ENCODE data around the gene MAPK4. TPM values are rescaled to one million over a fixed set of nuclear protein-coding genes. Genes with fewer than 3 reads are reported as not detected.

Gene MAPK4
- total and polyA plus RNA-seq, 10 of the 15 experiments (the other 5 are each of a cell fraction or from before 2014, with no cell fraction given), result 0.03 to 0.11 (median 0.06) TPM; not detected in 4

DNA sequence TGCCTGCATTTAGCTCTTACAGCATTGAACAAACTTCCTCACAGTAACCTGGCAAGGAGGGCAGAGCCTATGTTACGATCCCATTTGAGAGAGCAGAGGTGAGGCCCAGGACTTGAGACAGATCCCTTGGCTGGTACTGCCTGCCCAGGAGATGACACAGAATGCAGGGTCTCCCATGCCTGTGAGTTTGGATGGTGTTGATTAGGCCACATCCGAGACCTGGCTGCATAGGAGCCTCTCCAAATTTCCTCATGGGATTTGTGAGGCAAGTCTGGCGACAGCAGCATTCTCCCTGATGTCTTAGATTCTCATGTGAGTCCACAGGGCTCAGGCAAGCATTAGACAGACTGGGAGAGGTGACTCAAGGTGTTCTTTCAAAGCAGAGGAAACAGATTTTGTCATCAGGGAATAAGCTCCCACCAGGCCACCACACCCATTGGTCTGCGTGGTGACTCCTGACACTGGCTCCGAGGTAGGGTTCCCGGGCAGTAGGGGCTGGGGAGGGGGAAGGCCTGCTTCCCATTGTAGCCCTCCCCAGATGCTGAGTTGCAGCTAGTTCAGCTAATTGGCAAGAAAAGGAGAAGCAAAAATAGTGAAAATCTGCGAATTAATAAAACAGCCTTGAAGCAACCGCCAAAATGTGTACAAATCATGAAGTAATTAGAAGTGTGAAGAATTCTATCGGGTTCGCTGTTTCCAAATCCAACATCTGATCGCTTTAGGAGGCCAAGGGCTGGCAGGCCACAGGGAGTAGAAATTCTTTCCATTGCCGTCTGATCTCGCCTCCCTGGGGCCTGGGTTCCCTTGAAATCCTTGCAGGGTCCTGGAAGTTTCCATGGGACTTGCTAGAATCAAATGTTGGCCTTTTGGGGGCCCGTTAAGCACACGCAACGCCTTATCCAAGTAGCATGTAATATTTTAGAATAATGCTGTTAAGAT lies 68.0 kb downstream of the MAPK4 start (continued):
- TF ChIP-seq ZBTB33 (IDR thresholded peaks at IDR 0.05), result no peak
- no peak for TF ChIP-seq CHD2 (IDR thresholded peaks at IDR 0.05; ENCODE audit: borderline replicate concordance, low read depth, low read length)
- no peak for TF ChIP-seq JUNB (IDR thresholded peaks at IDR 0.05)
- TF ChIP-seq BCL11A (IDR thresholded peaks at IDR 0.05; ENCODE audit: low read depth, low read length), result no peak
- no peak for TF ChIP-seq SMARCA5 (IDR thresholded peaks at IDR 0.05)
- TF ChIP-seq POLR2A (IDR thresholded peaks at IDR 0.05; ENCODE audit: low read depth, low read length), result no peak
- TF ChIP-seq, protein P1, sequence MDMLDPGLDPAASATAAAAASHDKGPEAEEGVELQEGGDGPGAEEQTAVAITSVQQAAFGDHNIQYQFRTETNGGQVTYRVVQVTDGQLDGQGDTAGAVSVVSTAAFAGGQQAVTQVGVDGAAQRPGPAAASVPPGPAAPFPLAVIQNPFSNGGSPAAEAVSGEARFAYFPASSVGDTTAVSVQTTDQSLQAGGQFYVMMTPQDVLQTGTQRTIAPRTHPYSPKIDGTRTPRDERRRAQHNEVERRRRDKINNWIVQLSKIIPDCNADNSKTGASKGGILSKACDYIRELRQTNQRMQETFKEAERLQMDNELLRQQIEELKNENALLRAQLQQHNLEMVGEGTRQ (IDR thresholded peaks at IDR 0.05; ENCODE audit: borderline replicate concordance, low read depth, low read length), result no peak
- no peak for TF ChIP-seq RCOR1 (conservative IDR thresholded peaks at IDR 0.05; ENCODE audit: low read depth, low read length)

GRCh38 chr18:50628533-50628905 lies 68.6 kb downstream of the MAPK4 start:
- BruUV-seq (replicated peaks), result no TSS peak
- in situ Hi-C loops (cut with MboI) (no loop called here), intact Hi-C loops (cut with micrococcal nuclease; ENCODE audit: unreplicated experiment) (no loop called here)
- no peaks in the 10 kb centered on the region for H3K79me2 ChIP-seq (ENCODE audit: control insufficient read depth, insufficient read depth, low read length)
- H3K9ac ChIP-seq (ENCODE audit: control insufficient read depth, insufficient read depth, low read length), result no peak overlapping the region
- no peak for FAIRE-seq
- POLR2A ChIA-PET, result no interaction called here
- DNase-seq (ENCODE audit: low read depth, low spot score), result no peak
- SMC1A ChIA-PET (ENCODE audit: uncharacterized antibody, unreplicated experiment), result interaction anchor here (1.0 kb wide), 1 partner anchor 17 kb away, joined by 3 read pairs; no protein-coding TSS in a partner anchor
- H3K4me2 ChIP-seq (ENCODE audit: control insufficient read depth, insufficient read depth), result no peak overlapping the region
- no peaks in the 10 kb centered on the region for H3K36me3 ChIP-seq (ENCODE audit: control insufficient read depth in 2 of 2, insufficient read depth in 2 of 2, low read length in 1 of 2)
- CTCF ChIA-PET, result no interaction called here
- TF ChIP-seq SUZ12 (IDR thresholded peaks at IDR 0.05; ENCODE audit: unreplicated experiment) (no peak), TBL1XR1 (IDR thresholded peaks at IDR 0.05; ENCODE audit: low read depth, low read length) (no peak)
- H3K4me3 ChIP-seq, result no peak overlapping the region
- H3K9me3 ChIP-seq (replicated peaks; ENCODE audit: control insufficient read depth, insufficient read depth, low read length), result no peaks in the 10 kb centered on the region
- peaks cover 0 to 3% of the 10 kb centered on the region in 2 experiments; a peak in 3 of 4 replicates for H3K27me3 ChIP-seq (replicated peaks in 1 of 2; ENCODE audit: control insufficient read depth in 2 of 2, insufficient read depth in 2 of 2, low read length in 1 of 2)
- WGBS (ENCODE audit: insufficient coverage, insufficient replicate concordance, low lambda C conversion rate, missing lambda C conversion rate), result 45% methylated on average over 2 of the region's 2 CpGs
- no peak for ATAC-seq
- no peak overlapping the region for H3K27ac ChIP-seq (ENCODE audit: control insufficient read depth, insufficient read depth)
- no peaks in the 10 kb centered on the region for H3K4me1 ChIP-seq (ENCODE audit: control insufficient read depth, insufficient read depth, low read length)
- RAD21 ChIA-PET (ENCODE audit: unreplicated experiment), result no interaction called here
- no peak overlapping the region for H2AFZ ChIP-seq (ENCODE audit: control insufficient read depth, low read depth, low read length)
- H4K20me1 ChIP-seq (ENCODE audit: control insufficient read depth, insufficient read depth), result no peaks in the 10 kb centered on the region

All from GM12878 (cell line).